HG03432 (cell line): ENCODE data around the gene XYLT1.

Experiments used
- ATAC-seq: cut with Tn5 transposase; IDR thresholded peaks from one replicate; pipeline ENCODE4 v1.9.1; 2021; ENCODE audit warnings: mild to moderate bottlenecking, moderate library complexity; ENCODE audit not compliant: unreplicated experiment

The XYLT1 gene

GRCh38 chr16:17166095-17166494, 304.7 kb downstream of the XYLT1 start:
- no peak for ATAC-seq

- no peak for ATAC-seq
These were observed 308.2 kb downstream of the XYLT1 start for GRCh38 chr16:17162560-17162959.

- no peak for ATAC-seq
These were observed 309.8 kb downstream of the XYLT1 start for GRCh38 chr16:17160920-17161431.

- ATAC-seq, result no peak
These were observed 310.4 kb downstream of the XYLT1 start for GRCh38 chr16:17160285-17160853.

- no peak for ATAC-seq
These were observed 311.1 kb downstream of the XYLT1 start for GRCh38 chr16:17159617-17160016.

- no peak for ATAC-seq
These were observed 314.8 kb downstream of the XYLT1 start for GRCh38 chr16:17155936-17156335.

GRCh38 chr16:17155485-17155884, 315.3 kb downstream of the XYLT1 start:
- ATAC-seq, result no peak

GRCh38 chr16:17154981-17155380, 315.8 kb downstream of the XYLT1 start:
- ATAC-seq, result no peak

- no peak for ATAC-seq
These were observed 318.4 kb downstream of the XYLT1 start for GRCh38 chr16:17152311-17152710.

GRCh38 chr16:17151335-17151734, 319.4 kb downstream of the XYLT1 start:
- ATAC-seq, result no peak

GRCh38 chr16:17149904-17150483, 320.8 kb downstream of the XYLT1 start:
- no peak for ATAC-seq

- ATAC-seq, result no peak
These were observed 322.8 kb downstream of the XYLT1 start for GRCh38 chr16:17147942-17148341.

- no peak for ATAC-seq
These were observed 325.7 kb downstream of the XYLT1 start for GRCh38 chr16:17145029-17145428.

- ATAC-seq, result no peak
These were observed 326.3 kb downstream of the XYLT1 start for GRCh38 chr16:17144431-17144830.

GRCh38 chr16:17143546-17144419, 327.0 kb downstream of the XYLT1 start:
- ATAC-seq, result no peak

- ATAC-seq, result no peak
These were observed 332.0 kb downstream of the XYLT1 start for GRCh38 chr16:17138801-17139200.

- no peak for ATAC-seq
These were observed 335.3 kb downstream of the XYLT1 start for GRCh38 chr16:17135439-17135838.

GRCh38 chr16:17134586-17134985, 336.2 kb downstream of the XYLT1 start:
- ATAC-seq, result peak; percentile 94

GRCh38 chr16:17133851-17134250, 336.9 kb downstream of the XYLT1 start:
- ATAC-seq, result no peak

GRCh38 chr16:17131351-17131750, 339.4 kb downstream of the XYLT1 start:
- ATAC-seq, result no peak

GRCh38 chr16:17130733-17131132, 340.0 kb downstream of the XYLT1 start:
- ATAC-seq, result no peak

- no peak for ATAC-seq
These were observed 340.8 kb downstream of the XYLT1 start for GRCh38 chr16:17129971-17130370.
